Mucosa of descending colon (tissue), 3 donors: ENCODE measurements around the gene LMO1. TPM values are rescaled to one million over a fixed set of nuclear protein-coding genes. Genes with fewer than 3 reads are reported as not detected.

Experiments used
- ATAC-seq: fragments of 200-7000 bp; cut with Tn5 transposase; one replicate; pipeline ENCODE4 v1.9.1; 2020; ENCODE audit warnings: mild to moderate bottlenecking, moderate library complexity
- DNase-seq, 3 donors: peaks; one replicate each; pipeline ENCODE4 v3.0.0-alpha.2; 2020
- H3K36me3 ChIP-seq: fragments of 200-600 bp; one replicate; pipeline ENCODE4 v1.8.0; 2021; ENCODE audit warnings: low read depth, mild to moderate bottlenecking
- H3K4me1 ChIP-seq: fragments of 200-600 bp; one replicate; pipeline ENCODE4 v1.8.0; 2021; ENCODE audit warnings: low read depth, mild to moderate bottlenecking
- H3K4me3 ChIP-seq: fragments of 200-600 bp; one replicate; pipeline ENCODE4 v1.8.0; 2021; ENCODE audit warnings: mild to moderate bottlenecking
- H3K9me3 ChIP-seq: fragments of 200-600 bp; one replicate; pipeline ENCODE4 v1.8.0; 2021; ENCODE audit warnings: mild to moderate bottlenecking
- intact Hi-C, 2 donors: fragments of 100-400 bp; cut with DNase I in 1 of 2; cut with micrococcal nuclease in 1 of 2; formaldehyde crosslinking; loops; one replicate each; pipeline versions ENCODE4 v1.11.0 to v1.11.1; 2022; cut with DNase I, micrococcal nuclease
- total RNA-seq, 3 donors: library from RNA; stranded (reverse); fragmentation: NEBNext Ultra II Directional in 2 of 3; extraction: Animal tissue kit (Norgen Biotek cat#: 25700) in 2 of 3; gene quantifications; one replicate each; pipeline versions ENCODE4 v1.2.1 to v1.2.4, GENCODE V29; 2021 to 2023
- TF ChIP-seq, protein P1 (sequence below): fragments of 200-600 bp; IDR thresholded peaks from one replicate; pipeline ENCODE4 v1.8.0; 2022; ENCODE audit warnings: antibody characterized with exemption, mild to moderate bottlenecking
- donor health status: DM: no; HTN: no; CAD: no; lungs with moderate emphysema.
- donor health status: DM: no; HTN: no; CAD: no.
- donor health status: DM: no; HTN: yes; CAD: no.

The LMO1 gene
- total RNA-seq, 3 donors from 2014 or later = 0.70 TPM; not detected in 2

GRCh38 chr11:8232414-8232813 is 31.3 kb downstream of the LMO1 start:
- ATAC-seq (no peak), DNase-seq (no peak)
- Histone ChIP-seq H3K4me1 (no peaks in the 10 kb centered on the region), H3K9me3 (no peaks in the 10 kb centered on the region), H3K4me3 (no peak overlapping the region), H3K36me3 (no peaks in the 10 kb centered on the region)
- intact Hi-C loops = no loop called here
- TF ChIP-seq, protein P1, sequence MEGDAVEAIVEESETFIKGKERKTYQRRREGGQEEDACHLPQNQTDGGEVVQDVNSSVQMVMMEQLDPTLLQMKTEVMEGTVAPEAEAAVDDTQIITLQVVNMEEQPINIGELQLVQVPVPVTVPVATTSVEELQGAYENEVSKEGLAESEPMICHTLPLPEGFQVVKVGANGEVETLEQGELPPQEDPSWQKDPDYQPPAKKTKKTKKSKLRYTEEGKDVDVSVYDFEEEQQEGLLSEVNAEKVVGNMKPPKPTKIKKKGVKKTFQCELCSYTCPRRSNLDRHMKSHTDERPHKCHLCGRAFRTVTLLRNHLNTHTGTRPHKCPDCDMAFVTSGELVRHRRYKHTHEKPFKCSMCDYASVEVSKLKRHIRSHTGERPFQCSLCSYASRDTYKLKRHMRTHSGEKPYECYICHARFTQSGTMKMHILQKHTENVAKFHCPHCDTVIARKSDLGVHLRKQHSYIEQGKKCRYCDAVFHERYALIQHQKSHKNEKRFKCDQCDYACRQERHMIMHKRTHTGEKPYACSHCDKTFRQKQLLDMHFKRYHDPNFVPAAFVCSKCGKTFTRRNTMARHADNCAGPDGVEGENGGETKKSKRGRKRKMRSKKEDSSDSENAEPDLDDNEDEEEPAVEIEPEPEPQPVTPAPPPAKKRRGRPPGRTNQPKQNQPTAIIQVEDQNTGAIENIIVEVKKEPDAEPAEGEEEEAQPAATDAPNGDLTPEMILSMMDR = no peak

GRCh38 chr11:8231979-8232378 is 31.7 kb downstream of the LMO1 start:
- no peaks in the 10 kb centered on the region for H3K4me1 ChIP-seq
- TF ChIP-seq, protein P1 = no peak
- DNase-seq = no peak
- ATAC-seq = no peak
- no peaks in the 10 kb centered on the region for H3K36me3 ChIP-seq
- no peak overlapping the region for H3K4me3 ChIP-seq
- intact Hi-C loops = no loop called here
- H3K9me3 ChIP-seq = no peaks in the 10 kb centered on the region

- intact Hi-C loops = no loop called here
- no peaks in the 10 kb centered on the region for H3K4me1 ChIP-seq
- no peak for ATAC-seq
These were observed 32.5 kb downstream of the LMO1 start for GRCh38 chr11:8230921-8231847.

DNA sequence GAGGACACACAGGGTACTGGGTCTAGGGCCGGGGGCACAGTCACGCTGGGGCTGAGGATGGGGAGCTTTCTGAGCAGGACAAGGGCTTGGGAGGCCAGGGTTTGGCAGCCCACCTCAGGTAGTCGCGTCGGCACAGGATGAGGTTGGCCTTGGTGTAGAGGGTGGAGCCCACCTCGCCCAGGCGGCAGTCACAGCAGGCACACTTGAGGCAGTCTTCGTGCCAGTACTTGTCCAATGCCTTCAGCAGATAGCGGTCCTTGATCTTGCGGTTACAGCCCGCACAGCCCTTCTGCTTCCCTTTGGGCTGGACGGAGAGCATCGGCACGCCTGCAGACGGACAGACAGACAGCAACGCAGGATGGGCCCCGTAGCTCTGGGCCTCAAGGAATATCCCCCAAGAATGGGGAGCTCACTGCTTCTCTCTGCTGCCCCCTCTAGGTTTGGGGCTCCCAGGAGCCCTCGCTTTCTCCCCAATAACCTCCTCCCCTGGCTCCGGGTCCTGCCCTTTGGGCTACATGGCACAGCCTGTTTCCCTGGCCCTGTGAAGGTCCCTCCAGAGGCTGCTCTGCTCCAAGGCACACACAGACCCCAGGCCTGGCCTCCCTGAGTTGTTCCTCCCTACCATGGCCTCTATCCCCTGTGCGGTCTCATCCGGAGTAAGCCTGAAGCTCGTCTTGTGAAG is 33.4 kb downstream of the LMO1 start:
- TF ChIP-seq, protein P1 = no peak
- H3K4me3 ChIP-seq = no peak overlapping the region
- DNase-seq = no peak
- no peaks in the 10 kb centered on the region for H3K9me3 ChIP-seq
- intact Hi-C loops = no loop called here
- no peaks in the 10 kb centered on the region for H3K4me1 ChIP-seq
- no peak for ATAC-seq
- H3K36me3 ChIP-seq = no peaks in the 10 kb centered on the region

More at GRCh38 chr11:8230921-8231847, 32.5 kb downstream of the LMO1 start:
- Histone ChIP-seq H3K9me3 (no peaks in the 10 kb centered on the region), H3K36me3 (no peaks in the 10 kb centered on the region), H3K4me3 (no peak overlapping the region)
- DNase-seq = no peak
- TF ChIP-seq, protein P1 = no peak

- DNase-seq = peak in 2 of 3 donors; percentile 38 to 44
- no peaks in the 10 kb centered on the region for H3K4me1 ChIP-seq
- peak; percentile 13 for ATAC-seq
- no peaks in the 10 kb centered on the region for H3K36me3 ChIP-seq
- no peaks in the 10 kb centered on the region for H3K9me3 ChIP-seq
- intact Hi-C loops = loop anchor here (5.0 kb wide), 2 partner anchors 33 to 338 kb away; partner anchors contain the start of gene LMO1 (in 1 of the 2)
- no peak overlapping the region for H3K4me3 ChIP-seq
- TF ChIP-seq, protein P1 = no peak
These were observed 34.1 kb downstream of the LMO1 start for GRCh38 chr11:8229299-8230177.
